GM18867 (cell line): Measurements from ENCODE around the gene ANKRD30B.
"Not testable (repeated sequence)": the region's sequence is repeated elsewhere in the genome, so short reads cannot be mapped to it uniquely, and the experiment has no call there.

Experiments
- ATAC-seq: cut with Tn5 transposase; IDR thresholded peaks from one replicate; pipeline ENCODE4 v1.9.1; 2021; ENCODE audit warnings: mild to moderate bottlenecking, moderate library complexity; ENCODE audit not compliant: unreplicated experiment

The ANKRD30B gene

DNA sequence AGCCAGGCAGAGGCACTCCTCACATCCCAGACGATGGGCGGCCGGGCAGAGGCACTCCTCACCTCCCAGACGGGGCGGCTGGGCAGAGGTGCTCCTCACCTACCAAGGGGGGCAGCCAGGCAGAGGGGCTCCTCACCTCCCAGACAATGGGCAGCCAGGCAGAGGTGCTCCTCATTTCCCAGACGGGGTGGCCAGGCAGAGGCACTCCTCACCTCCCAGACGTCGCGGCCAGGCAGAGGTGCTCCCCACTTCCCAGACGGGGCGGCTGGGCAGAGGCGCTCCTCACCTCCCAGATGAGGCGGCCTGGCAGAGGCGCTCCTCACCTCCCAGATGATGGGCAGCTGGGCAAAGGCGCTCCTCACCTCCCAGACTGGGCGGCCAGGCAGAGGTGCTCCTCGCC lies 107.7 kb downstream of the ANKRD30B start:
- ATAC-seq, result not testable (repeated sequence)

DNA sequence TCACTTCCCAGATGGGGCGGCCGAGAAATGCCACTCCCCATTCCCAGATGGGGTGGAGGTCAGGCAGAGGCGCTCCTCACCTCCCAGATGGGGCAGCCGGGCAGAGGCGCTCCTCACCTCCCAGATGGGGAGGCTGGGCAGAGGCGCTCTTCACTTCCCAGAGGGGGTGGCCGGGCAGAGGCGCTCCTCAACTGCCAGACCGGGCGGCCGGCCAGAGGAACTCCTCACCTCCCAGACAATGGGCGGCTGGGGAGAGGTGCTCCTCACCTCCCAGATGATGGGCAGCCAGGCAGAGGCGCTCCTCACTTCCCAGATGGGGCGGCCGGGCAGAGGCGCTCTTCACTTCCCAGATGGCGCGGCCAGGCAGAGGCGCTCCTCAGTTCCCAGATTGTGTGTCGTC lies 108.3 kb downstream of the ANKRD30B start:
- ATAC-seq, result not testable (repeated sequence)

DNA sequence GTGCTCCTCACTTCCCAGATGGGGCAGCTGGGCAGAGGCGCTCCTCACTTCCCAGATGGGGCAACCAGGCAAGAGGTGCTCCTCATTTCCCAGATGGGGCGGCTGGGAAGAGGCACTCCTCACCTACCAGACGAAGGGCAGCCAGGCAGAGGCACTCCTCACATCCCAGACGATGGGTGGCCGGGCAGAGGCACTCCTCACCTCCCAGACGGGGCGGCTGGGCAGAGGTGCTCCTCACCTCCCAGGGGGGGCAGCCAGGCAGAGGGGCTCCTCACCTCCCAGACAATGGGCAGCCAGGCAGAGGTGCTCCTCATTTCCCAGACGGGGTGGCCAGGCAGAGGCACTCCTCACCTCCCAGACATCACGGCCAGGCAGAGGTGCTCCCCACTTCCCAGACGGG lies 110.5 kb downstream of the ANKRD30B start:
- not testable (repeated sequence) for ATAC-seq

DNA sequence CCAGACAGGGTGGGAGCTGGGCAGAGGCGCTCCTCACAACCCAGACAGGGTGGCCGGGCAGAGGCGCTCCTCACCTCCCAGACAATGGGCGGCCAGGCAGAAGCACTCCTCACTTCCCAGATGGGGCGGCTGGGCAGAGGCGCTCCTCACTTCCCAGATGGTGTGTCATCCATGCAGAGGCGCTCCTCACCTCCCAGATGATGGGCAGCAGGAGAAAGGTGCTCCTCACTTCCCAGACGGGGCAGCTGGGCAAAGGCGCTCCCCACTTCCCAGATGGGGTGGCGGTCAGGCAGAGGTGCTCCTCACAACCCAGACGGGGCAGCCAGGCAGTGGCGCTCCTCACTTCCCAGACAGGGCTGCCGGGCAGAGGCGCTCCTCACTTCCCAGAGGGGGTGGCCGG lies 112.0 kb downstream of the ANKRD30B start:
- not testable (repeated sequence) for ATAC-seq

DNA sequence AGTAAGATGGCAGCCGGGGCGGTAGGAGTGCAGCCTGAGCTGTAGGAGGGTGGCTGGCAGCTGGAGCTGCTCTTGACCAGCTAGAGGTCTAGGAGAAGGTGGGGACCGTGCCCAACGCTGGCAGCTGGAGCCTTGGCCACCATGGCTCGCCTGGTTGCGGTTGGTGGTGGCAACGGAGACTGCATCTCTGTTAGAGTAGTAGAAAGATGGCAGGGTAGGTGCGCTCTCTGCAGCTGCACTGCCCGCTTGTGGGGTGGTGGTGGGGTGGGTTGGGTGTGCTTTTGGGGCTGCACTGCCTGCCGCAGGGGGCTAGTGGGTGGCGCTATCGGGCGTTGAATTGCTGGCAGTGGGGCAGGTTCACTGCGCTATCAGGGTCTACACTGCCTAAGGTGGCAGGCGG lies 118.5 kb downstream of the ANKRD30B start:
- ATAC-seq, result not testable (repeated sequence)

DNA sequence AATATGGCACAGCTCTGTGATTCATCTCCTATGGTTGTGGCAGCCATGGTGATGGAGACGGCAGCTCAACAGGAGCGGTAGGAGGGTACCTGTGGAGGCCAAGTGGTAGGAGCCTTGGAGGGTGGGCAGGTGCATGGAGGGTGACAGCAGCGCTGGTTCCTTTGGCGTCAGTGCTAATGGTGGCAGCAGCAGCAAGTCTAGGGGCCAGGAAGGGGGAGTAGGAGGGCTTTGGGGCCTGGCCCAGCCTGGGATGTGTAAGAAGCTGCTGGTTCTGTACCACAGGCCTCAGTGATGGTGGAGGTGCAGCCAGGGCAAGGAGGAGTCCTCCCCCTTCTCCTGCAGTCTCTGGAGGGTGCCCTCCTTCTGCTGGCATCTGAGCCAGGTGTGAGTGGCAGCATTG lies 120.0 kb downstream of the ANKRD30B start:
- not testable (repeated sequence) for ATAC-seq

DNA sequence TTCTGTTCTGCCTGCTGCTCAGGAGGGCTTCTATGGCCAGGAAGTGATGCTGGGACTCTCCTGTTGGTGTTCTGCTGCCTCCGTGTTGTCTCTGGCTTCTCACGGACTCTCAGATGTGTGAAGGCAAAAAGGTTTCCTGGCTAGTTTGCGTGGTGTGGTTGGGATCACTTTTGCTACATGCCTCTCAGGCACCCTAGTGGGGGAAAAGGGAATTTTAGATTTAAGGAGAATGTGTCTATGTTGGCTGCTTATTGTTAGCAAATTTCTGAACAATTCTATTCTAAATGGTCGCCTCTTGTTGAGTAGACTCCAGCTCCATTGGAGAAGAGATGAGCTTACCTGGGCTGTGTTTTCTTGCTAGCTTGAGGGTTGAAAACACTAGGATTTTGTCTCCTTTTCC lies 120.9 kb downstream of the ANKRD30B start:
- not testable (repeated sequence) for ATAC-seq

DNA sequence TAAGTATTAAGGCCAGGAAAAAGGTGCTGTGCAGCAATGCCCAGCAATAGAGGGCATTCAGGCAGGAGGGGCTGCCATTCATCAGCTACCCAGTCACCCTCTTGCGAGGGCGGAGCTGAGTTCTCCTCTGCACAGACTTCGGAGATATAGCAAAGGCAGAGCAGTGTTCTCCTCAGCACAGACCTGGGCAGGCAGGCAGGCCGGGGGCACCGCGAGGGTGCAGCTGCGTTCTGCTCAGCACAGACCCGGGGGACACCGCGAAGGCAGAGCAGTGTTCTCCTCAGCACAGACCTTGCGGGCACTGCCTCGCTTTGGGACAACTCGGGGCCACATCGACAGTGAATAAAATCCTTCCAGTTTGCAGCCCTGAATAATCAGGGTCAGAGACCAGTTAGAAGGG lies 130.9 kb downstream of the ANKRD30B start:
- ATAC-seq, result not testable (repeated sequence)

DNA sequence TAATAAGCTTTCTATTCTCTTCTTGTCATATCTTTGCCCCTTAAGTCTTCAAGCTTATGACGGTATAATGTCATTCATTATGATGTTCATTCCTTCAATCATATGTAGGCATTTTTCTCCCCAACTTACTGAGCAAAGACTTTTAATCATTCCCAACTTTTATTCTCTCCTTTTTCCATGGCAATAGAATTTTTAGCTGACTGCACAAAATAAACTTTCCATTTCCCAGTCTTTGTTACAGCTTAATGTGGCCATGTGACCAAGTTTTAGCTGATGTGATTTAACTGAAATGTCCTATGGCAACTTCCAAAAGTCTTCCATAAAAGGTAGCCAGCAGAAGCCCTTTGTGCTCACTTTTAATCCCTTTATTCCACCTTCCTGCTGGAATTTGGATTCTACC lies 152.5 kb downstream of the ANKRD30B start:
- no peak for ATAC-seq
